GM12873 (cell line): ENCODE results near the gene TAS2R42.

Experiments
- CTCF ChIP-seq: IDR thresholded peaks from 2 replicates; pipeline ENCODE4 v1.5.1; 2012; ENCODE audit warnings: low read depth, mild to moderate bottlenecking, moderate library complexity, low read length, control low read depth; ENCODE audit not compliant: insufficient read depth; ENCODE audit errors: missing control alignments

The TAS2R42 gene

GRCh38 chr12:11183011-11183410 lies 3.7 kb downstream of the TAS2R42 start:
- no peak for TF ChIP-seq CTCF

- TF ChIP-seq CTCF, result no peak
These were observed 4.2 kb downstream of the TAS2R42 start for GRCh38 chr12:11182529-11182928.

- no peak for TF ChIP-seq CTCF
These were observed 8.5 kb downstream of the TAS2R42 start for GRCh38 chr12:11178250-11178649.

GRCh38 chr12:11174022-11174421 lies 12.7 kb downstream of the TAS2R42 start:
- TF ChIP-seq CTCF, result no peak

- TF ChIP-seq CTCF, result no peak
These were observed 14.6 kb downstream of the TAS2R42 start for GRCh38 chr12:11171969-11172675.

GRCh38 chr12:11171145-11171968 lies 15.4 kb downstream of the TAS2R42 start, which contains the start of gene SMIM10L1:
Gene SMIM10L1, plus strand, starts transcription at chr12:11171194. Its CDS starts 163 bp downstream, at chr12:11171357.
- no peak for TF ChIP-seq CTCF

- no peak for TF ChIP-seq CTCF
These were observed 16.0 kb downstream of the TAS2R42 start for GRCh38 chr12:11170810-11171144.
